Liver (tissue), 9 donors: ENCODE results near the gene UBAP1L. TPM values are rescaled to one million over a fixed set of nuclear protein-coding genes. Genes with fewer than 3 reads are reported as not detected.
A peak's percentile ranks its signal among the peaks of the same experiment; 100 is the strongest.
"Not testable (repeated sequence)": the region's sequence is repeated elsewhere in the genome, so short reads cannot be mapped to it uniquely, and the experiment has no call there.

Experiments used
- DNase-seq: peaks from one replicate; pipeline ENCODE4 v3.0.0-alpha.2; 2017; ENCODE audit warnings: low spot score
- H3K27ac ChIP-seq, 2 donors: one replicate each; pipeline ENCODE4 v1.7.0; 2013; ENCODE audit warnings: inconsistent platforms in 2 of 2, low read length in 2 of 2, control low read depth in 1 of 2, low read depth in 1 of 2, mild to moderate bottlenecking in 1 of 2
- H3K27me3 ChIP-seq, 4 donors: one replicate each; pipeline versions ENCODE4 v1.6.1 to v1.7.0; 2013; ENCODE audit warnings: low read length in 3 of 4, inconsistent platforms in 1 of 4, mild to moderate bottlenecking in 1 of 4, moderate library complexity in 1 of 4; ENCODE audit not compliant: control insufficient read depth in 4 of 4, insufficient read depth in 4 of 4
- H3K36me3 ChIP-seq, 4 donors: one replicate each; pipeline versions ENCODE4 v1.6.1 to v1.7.0; 2013; ENCODE audit warnings: low read length in 3 of 4, mild to moderate bottlenecking in 3 of 4, low read depth in 1 of 4, moderate library complexity in 1 of 4; ENCODE audit not compliant: control insufficient read depth in 4 of 4, insufficient read depth in 3 of 4
- H3K4me1 ChIP-seq, 4 donors: one replicate each; pipeline versions ENCODE4 v1.6.1 to v1.7.0; 2013; ENCODE audit warnings: low read length in 3 of 4, mild to moderate bottlenecking in 3 of 4, moderate library complexity in 1 of 4; ENCODE audit not compliant: control insufficient read depth in 4 of 4, insufficient read depth in 4 of 4
- H3K4me3 ChIP-seq, 3 donors: one replicate each; pipeline versions ENCODE4 v1.6.1 to v1.7.0; 2013; ENCODE audit warnings: low read length in 3 of 3, control low read depth in 1 of 3, low read depth in 1 of 3, mild to moderate bottlenecking in 1 of 3
- H3K9ac ChIP-seq, 2 donors: one replicate each; pipeline ENCODE4 v1.7.0; 2013; ENCODE audit warnings: low read length in 2 of 2, mild to moderate bottlenecking in 2 of 2, moderate library complexity in 2 of 2, control low read depth in 1 of 2, low read depth in 1 of 2
- H3K9me3 ChIP-seq, 4 donors: one replicate each; pipeline versions ENCODE4 v1.6.1 to v1.7.0; 2013; ENCODE audit warnings: low read length in 3 of 4; ENCODE audit not compliant: control insufficient read depth in 4 of 4
- CTCF ChIP-seq: fragments of 150-350 bp; IDR thresholded peaks from 2 replicates; pipeline ENCODE4 v1.5.1; 2017; ENCODE audit warnings: improper control_type of control experiment, low read depth, low read length; ENCODE audit not compliant: missing input control
- FOXA1 ChIP-seq: IDR thresholded peaks from 2 replicates; pipeline ENCODE4 v1.6.1; 2016; ENCODE audit warnings: antibody characterized with exemption
- FOXA2 ChIP-seq: IDR thresholded peaks from 2 replicates; pipeline ENCODE4 v1.6.1; 2016; ENCODE audit warnings: antibody characterized with exemption
- HNF4A ChIP-seq, 2 donors: conservative IDR thresholded peaks; 2 replicates each; pipeline ENCODE4 v1.6.1; 2016; ENCODE audit warnings: antibody characterized with exemption in 2 of 2, mild to moderate bottlenecking in 2 of 2
- JUND ChIP-seq, 2 donors: IDR thresholded peaks; 2 replicates each; pipeline ENCODE4 v1.6.1; 2016; ENCODE audit warnings: antibody characterized with exemption in 2 of 2
- RAD21 ChIP-seq, 2 donors: IDR thresholded peaks; 2 replicates each; pipeline ENCODE4 v1.6.1; 2016; ENCODE audit warnings: antibody characterized with exemption in 2 of 2, mild to moderate bottlenecking in 2 of 2
- RXRA ChIP-seq, 2 donors: IDR thresholded peaks; 2 replicates each; pipeline ENCODE4 v1.6.1; 2017 to 2018; ENCODE audit warnings: antibody characterized with exemption in 2 of 2, mild to moderate bottlenecking in 1 of 2
- SP1 ChIP-seq: IDR thresholded peaks from 2 replicates; pipeline ENCODE4 v1.6.1; 2018; ENCODE audit warnings: antibody characterized with exemption, mild to moderate bottlenecking
- WGBS: extraction: QIAGEN DNeasy Blood & Tissue Kit; methylation state at CpG from one replicate; pipeline ENCODE4 v1.1.7; 2013; 5-methylcytosine and 5-hydroxymethylcytosine counted together
- polyA plus RNA-seq, 2 donors: library from polyadenylated mRNA; stranded (reverse) in 1 of 2; unstranded in 1 of 2; fragments of 200-250 nt in 1 of 2; fragments of >200 nt in 1 of 2; fragmentation: Nextera tagmentation in 1 of 2; extraction: Ambion mirVana in 1 of 2; gene quantifications; one replicate each; pipeline versions ENCODE4 v1.2.1 to v1.2.3, GENCODE V29; 2013 to 2015
- total RNA-seq, 2 donors: library from RNA; depleted of rRNA; stranded (reverse); fragments of >200 nt; gene quantifications; one replicate each; pipeline ENCODE4 v1.2.3, GENCODE V29; 2014
- donor health status: healthy.
- donor health status: healthy.
- donor health status: healthy.
- donor health status: healthy.
- donor health status: healthy.

The UBAP1L gene
- total and polyA plus RNA-seq, 4 donors = 0.57 to 6.9 (median 0.90) TPM

DNA sequence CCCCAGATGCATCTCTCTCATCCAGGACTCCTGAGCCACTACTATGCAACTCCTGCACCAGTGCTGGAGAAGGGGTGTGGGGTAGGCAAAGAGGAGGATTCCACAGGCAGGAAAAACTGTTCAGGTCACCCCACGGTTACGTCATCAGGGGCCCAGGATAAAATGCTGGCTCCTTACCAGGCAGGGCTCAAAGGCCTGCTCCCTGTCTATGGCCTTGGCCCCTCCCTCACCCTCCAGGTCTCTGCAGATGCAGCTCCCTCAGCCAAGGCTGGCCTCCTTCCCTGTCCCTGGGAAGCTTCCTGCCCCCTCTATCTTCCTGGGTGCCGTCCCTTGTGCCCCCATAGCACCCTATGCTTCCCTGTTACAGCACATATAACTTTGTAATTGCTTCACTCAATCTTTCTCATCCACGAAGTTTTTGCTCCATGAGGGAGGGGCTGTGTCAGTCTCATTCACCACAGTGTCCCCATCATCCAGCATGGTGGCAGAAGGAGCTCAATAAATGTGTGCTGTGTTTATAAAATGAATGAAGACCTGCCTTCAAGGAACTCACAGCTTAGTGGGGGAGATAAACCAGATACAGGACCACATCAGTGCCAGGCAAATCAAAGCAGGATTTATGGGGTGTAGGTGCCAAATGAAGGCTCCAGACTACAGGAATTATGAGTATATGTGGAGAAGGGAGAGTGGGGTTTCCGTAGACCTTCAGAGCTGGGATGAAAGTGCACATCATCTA is 19.8 kb downstream of the UBAP1L start:
- H3K9me3 ChIP-seq = no peaks in the 10 kb centered on the region
- H3K27me3 ChIP-seq = no peaks in the 10 kb centered on the region
- H3K27ac ChIP-seq = no peak overlapping the region
- no peak for TF ChIP-seq FOXA1
- TF ChIP-seq RAD21 (IDR thresholded peaks at IDR 0.05) = no peak
- TF ChIP-seq SP1 = no peak
- peak; percentile 13 to 29 for TF ChIP-seq HNF4A (conservative IDR thresholded peaks at IDR 0.05)
- no peak for TF ChIP-seq CTCF
- TF ChIP-seq FOXA2 = no peak
- TF ChIP-seq JUND (IDR thresholded peaks at IDR 0.05) = no peak
- TF ChIP-seq RXRA (IDR thresholded peaks at IDR 0.05) = peak; percentile 24 to 41
- peaks cover 6 to 24% (median 15%) of the 10 kb centered on the region in 4 donors for H3K36me3 ChIP-seq
- no peak overlapping the region for H3K9ac ChIP-seq
- no peak overlapping the region for H3K4me3 ChIP-seq
- H3K4me1 ChIP-seq = peaks cover 0 to 20% (median 13%) of the 10 kb centered on the region in 4 donors
- DNase-seq = no peak
- WGBS = 62% methylated on average over 5 of the region's 5 CpGs

DNA sequence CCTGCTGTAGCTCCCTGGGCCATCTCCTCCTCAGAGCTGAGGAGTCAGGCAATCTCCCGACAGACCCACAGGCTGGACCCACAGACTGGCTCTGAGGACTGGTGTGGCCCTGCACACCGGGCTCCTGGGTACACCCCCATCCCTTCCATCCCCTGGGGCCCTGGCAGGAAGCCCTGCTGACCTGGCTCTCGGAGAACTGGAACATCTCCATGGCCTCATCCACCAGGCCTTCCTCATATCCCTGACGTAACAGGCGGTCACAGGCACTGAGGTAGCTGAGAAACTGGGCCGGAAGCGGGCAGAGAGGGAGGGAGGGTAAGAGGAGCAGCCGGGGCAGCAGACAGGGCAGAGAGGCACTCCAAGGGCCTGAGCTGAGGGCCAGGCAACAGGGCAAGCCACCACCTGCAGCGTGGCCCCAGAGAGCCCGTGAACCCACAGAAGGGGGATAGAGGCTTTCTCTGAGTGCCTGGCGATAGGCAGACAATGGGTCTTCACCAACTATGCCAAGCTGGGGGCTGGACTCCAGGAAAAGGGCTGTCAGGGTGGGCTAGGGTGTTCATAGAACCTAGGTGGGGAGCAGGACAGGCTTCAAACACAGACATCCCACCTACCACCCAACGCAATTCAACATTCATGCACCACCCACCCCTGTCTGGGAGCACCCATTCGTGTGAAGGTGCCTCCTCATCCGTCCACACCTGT is 20.6 kb downstream of the UBAP1L start:
- Histone ChIP-seq H3K27me3 (no peaks in the 10 kb centered on the region), H3K4me3 (no peak overlapping the region), H3K9ac (no peak overlapping the region), H3K4me1 (peaks cover 0 to 26% (median 13%) of the 10 kb centered on the region in 4 donors), H3K36me3 (peaks cover 6 to 20% (median 12%) of the 10 kb centered on the region in 4 donors), H3K27ac (peak overlapping the region in 1 of 2 donors; percentile 20), H3K9me3 (no peaks in the 10 kb centered on the region)
- DNase-seq = no peak
- WGBS = 84% methylated on average over 14 of the region's 14 CpGs
- TF ChIP-seq FOXA2 (no peak), RXRA (IDR thresholded peaks at IDR 0.05) (peak in 1 of 2 donors; percentile 13)

- not testable (repeated sequence) for H3K27me3 ChIP-seq, H3K9ac ChIP-seq, H3K4me3 ChIP-seq, H3K27ac ChIP-seq, DNase-seq, H3K9me3 ChIP-seq
- peaks cover 6 to 13% (median 7%) of the 10 kb centered on the region in 4 donors for H3K36me3 ChIP-seq
- H3K4me1 ChIP-seq = peaks cover 0 to 33% (median 20%) of the 10 kb centered on the region in 4 donors
- 96% methylated on average over 13 of the region's 13 CpGs for WGBS
Measured at GRCh38 chr15:65093793-65094170, 21.2 kb downstream of the UBAP1L start.
